Astrocyte of the spinal cord (primary cell): ENCODE results near the gene SOX11.
"Not testable (repeated sequence)": the region's sequence is repeated elsewhere in the genome, so short reads cannot be mapped to it uniquely, and the experiment has no call there.

ENCODE experiments used
- DNase-seq: peaks from one replicate; pipeline ENCODE4 v3.0.0; 2011; ENCODE audit warnings: low read depth, low spot score
- H3K4me3 ChIP-seq: 2 replicates; pipeline ENCODE4 v1.5.1; 2011; ENCODE audit warnings: low read depth, mild to moderate bottlenecking, low read length, moderate library complexity
- CTCF ChIP-seq: IDR thresholded peaks from 2 replicates; pipeline ENCODE4 v1.5.1; 2012; ENCODE audit warnings: low read depth, mild to moderate bottlenecking, low read length, inconsistent platforms
- in situ Hi-C: cut with HindIII; loops from 2 replicates; pipeline ENCODE4 v1.10.0; 2017; ENCODE audit warnings: low sequenced_read_pairs

Gene SOX11

DNA sequence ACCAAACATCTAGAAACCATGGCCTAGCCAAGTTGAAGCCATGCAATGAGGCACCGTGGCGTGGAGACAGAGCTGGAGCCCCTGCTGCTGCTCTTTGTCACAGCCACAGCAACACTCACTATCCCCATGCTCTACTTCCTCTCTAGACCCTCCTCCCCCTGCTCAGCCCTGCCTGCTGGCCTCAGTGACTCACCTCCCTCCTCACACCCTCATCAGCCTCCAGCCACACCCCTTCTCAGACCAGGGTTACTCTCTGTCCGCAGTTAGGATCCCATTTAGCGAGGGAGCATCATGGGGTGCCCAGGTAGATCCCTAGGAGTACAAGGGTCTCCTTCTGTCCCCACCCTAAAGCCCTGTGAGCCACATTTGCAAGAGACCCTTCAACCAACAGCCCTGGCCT, 25.4 kb upstream of the SOX11 start:
- in situ Hi-C loops, result no loop called here
- DNase-seq, result no peak
- H3K4me3 ChIP-seq, result no peak overlapping the region
- TF ChIP-seq CTCF, result no peak

- in situ Hi-C loops, DNase-seq, H3K4me3 ChIP-seq: not testable (repeated sequence)
Measured at GRCh38 chr2:5667655-5668054, 24.5 kb upstream of the SOX11 start.

DNA sequence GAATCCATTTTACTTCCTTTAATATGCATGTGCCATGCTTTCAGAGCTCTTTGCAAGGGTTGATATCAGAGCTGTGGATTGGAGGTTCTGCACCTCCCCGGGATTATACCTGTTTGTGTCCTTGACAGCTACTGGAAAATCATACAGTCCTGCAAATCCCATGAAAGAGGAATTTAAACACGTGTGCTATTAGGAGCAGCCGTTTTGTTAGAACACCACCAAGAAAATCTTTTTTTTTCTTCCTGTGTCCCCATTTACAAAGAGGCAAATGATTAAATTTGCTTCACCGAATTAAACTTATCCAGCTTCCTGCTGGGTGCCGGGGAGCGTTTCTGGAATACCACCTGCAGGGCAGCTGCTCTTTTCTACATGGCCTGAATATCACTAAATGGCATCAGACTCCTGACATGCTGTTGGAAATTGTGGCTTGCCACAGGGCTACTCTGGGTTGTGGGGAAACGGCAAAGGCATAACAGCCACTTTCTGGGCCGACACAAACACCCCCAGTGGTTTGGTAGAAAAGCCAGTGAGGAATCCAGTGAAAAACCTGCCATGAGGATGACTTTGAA, 23.4 kb upstream of the SOX11 start:
- TF ChIP-seq CTCF, result no peak
- DNase-seq, result no peak
- no peak overlapping the region for H3K4me3 ChIP-seq
- in situ Hi-C loops, result no loop called here

GRCh38 chr2:5672749-5673144, 19.4 kb upstream of the SOX11 start:
- no peak for TF ChIP-seq CTCF
- no peak for DNase-seq
- in situ Hi-C loops, result no loop called here
- no peak overlapping the region for H3K4me3 ChIP-seq

DNA sequence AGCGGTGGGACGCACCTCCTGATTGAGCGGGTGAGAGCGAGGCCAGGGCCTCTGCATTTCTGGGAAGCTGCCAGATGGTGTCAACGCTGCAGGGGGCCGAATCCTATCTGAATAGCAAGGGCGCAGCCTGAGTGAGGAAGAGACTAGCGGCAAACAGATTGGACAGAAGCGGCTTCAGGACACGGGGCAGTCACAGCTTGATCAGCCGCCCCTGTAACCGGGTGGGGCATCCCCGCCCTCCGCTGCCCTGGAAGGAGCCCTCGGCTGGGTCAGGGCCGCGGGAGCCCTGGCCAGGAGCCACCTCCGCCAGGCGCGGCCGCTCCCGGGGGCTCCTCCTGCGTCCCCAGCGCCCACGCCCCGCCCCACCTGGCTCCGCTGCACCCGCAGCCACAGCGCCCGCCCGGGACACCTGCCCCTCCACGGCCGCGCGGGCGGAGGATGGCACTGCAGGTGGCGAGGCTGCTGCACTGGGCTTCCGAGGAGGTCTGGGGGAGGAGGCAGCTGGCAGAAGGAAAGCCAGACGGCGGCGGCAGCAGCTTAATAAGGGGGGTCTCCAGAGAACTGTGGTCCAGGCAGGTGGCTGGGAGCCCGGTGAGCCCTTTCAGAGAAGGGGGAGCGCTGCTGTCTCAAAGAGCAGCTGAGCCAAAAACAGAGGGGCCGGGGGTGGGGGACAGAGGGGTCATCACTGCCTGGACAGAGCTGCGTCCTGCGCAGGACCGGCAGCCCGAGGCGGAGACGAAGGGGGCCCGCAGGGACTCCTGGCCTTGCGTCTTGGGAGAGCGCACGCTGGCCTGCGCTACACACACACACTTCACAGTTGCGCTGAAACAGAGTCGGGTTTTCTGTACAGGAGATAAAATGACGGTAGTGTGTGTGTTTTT, 18.8 kb upstream of the SOX11 start:
- H3K4me3 ChIP-seq, result peak overlapping the region; percentile 29
- no peak for DNase-seq
- in situ Hi-C loops, result no loop called here
- TF ChIP-seq CTCF, result no peak

DNA sequence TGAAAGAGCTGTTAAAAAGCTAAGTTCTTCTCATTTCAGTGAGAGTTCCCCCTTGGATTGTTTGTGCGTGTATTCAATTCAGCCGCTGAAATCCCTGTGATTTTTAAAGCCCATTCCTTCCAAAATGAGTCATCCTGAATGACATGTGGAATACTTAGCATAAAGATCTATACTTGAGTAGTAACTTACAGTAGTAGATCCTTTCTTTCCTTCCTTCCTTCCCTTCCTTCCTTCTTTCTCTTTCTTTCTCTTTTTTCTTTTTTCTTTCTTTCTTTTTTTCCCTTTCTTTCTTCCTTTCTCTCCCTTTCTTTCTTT, 18.2 kb upstream of the SOX11 start:
- peak; percentile 52 for DNase-seq
- peak overlapping the region; percentile 29 for H3K4me3 ChIP-seq
- in situ Hi-C loops, result no loop called here
- no peak for TF ChIP-seq CTCF

DNA sequence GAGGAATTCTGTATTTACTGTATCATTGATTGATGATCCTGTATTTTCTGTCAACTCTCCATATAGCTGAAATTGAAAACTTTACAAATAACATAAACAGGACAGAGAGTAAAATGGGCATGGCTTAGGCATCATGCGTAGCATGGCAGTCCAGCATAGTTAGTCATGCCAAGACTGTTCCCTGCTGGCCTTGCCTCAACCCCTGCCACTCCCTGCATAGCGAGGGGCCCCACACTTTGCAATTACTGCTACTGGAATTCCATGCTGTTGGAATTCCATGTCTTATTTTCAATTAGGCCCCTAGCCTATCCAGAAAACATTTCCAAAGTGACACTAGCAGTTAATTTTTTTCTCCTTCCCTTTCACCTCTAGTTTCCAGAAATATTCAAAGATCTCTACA, 15.1 kb upstream of the SOX11 start:
- H3K4me3 ChIP-seq, result no peak overlapping the region
- no peak for TF ChIP-seq CTCF
- DNase-seq, result no peak
- in situ Hi-C loops, result no loop called here
